SK-N-SH (cell line): ENCODE results near the gene TARDBP. TPM values are rescaled to one million over a fixed set of nuclear protein-coding genes. Genes with fewer than 3 reads are reported as not detected.

ENCODE experiments used
- CTCF ChIA-PET: fragments of 300-600, 350-600 bp; formaldehyde crosslinking; extraction: SDS; loops from one replicate; lab custom pipeline; 2021; lab: Yijun Ruan, JAX
- POLR2A ChIA-PET: fragments of 350-600 bp; sonication (Branson Sonifier 250); formaldehyde crosslinking; extraction: SDS; loops from one replicate; lab custom pipeline; 2020; ENCODE audit warnings: antibody characterized with exemption, inconsistent platforms; lab: Yijun Ruan, JAX
- DNase-seq: peaks from one replicate; pipeline ENCODE4 v3.0.0; 2012
- H2AFZ ChIP-seq: fragments of 200-600 bp; sonication (generic); 2 replicates; pipeline ENCODE4 v1.8.1; 2016; ENCODE audit warnings: antibody characterized with exemption, mild to moderate bottlenecking, low read depth
- H3F3A ChIP-seq: fragments of 200-600 bp; sonication (generic); replicated peaks from 2 replicates; pipeline ENCODE3; 2016; ENCODE audit warnings: antibody characterized with exemption, mild to moderate bottlenecking; ENCODE audit not compliant: insufficient read depth
- H3K27ac ChIP-seq, 2 experiments: fragments of 200-500 bp in 1 of 2; fragments of 200-600 bp in 1 of 2; sonication (Bioruptor generic) in 1 of 2; sonication (generic), shearing (Covaris generic) in 1 of 2; 2 replicates each; pipeline versions ENCODE4 v1.5.1 to v1.6.1; 2014 to 2016; ENCODE audit warnings: low read depth in 2 of 2, inconsistent platforms in 1 of 2, low read length in 1 of 2, mild to moderate bottlenecking in 1 of 2, mixed read lengths in 1 of 2
- H3K27me3 ChIP-seq: fragments of 200-600 bp; sonication (generic), shearing (Covaris generic); 2 replicates; pipeline ENCODE4 v1.6.1; 2016; ENCODE audit warnings: mixed run types; ENCODE audit not compliant: insufficient read depth
- H3K36me3 ChIP-seq, 2 experiments: fragments of 200-500 bp in 1 of 2; fragments of 200-600 bp in 1 of 2; sonication (Bioruptor generic) in 1 of 2; sonication (generic) in 1 of 2; replicated peaks in 1 of 2; 2 replicates each; pipeline versions ENCODE3 to v1.5.1; 2014 to 2016; ENCODE audit warnings: low read length in 1 of 2, mild to moderate bottlenecking in 1 of 2; ENCODE audit not compliant: insufficient read depth in 2 of 2, control insufficient read depth in 1 of 2
- H3K4me1 ChIP-seq, 2 experiments: fragments of 200-500 bp in 1 of 2; fragments of 200-600 bp in 1 of 2; sonication (Bioruptor generic) in 1 of 2; sonication (generic), shearing (Covaris generic) in 1 of 2; 2 replicates each; pipeline versions ENCODE4 v1.5.1 to v1.6.1; 2014 to 2016; ENCODE audit warnings: low read depth in 1 of 2, low read length in 1 of 2, mixed run types in 1 of 2; ENCODE audit not compliant: insufficient read depth in 2 of 2, control insufficient read depth in 1 of 2
- H3K4me2 ChIP-seq: fragments of 200-600 bp; sonication (generic), shearing (Covaris generic); 2 replicates; pipeline ENCODE4 v1.6.1; 2017; ENCODE audit warnings: mixed run types
- H3K4me3 ChIP-seq, 2 experiments: fragments of 200-500 bp in 1 of 2; fragments of 200-600 bp in 1 of 2; sonication (Bioruptor generic) in 1 of 2; sonication (generic), shearing (Covaris generic) in 1 of 2; 2 replicates each; pipeline versions ENCODE4 v1.5.1 to v1.8.1; 2014 to 2016; ENCODE audit warnings: low read depth in 2 of 2, inconsistent platforms in 1 of 2, low read length in 1 of 2, mild to moderate bottlenecking in 1 of 2, mixed read lengths in 1 of 2, moderate library complexity in 1 of 2
- H3K79me2 ChIP-seq: fragments of 200-600 bp; sonication (generic); 2 replicates; pipeline ENCODE4 v1.8.1; 2017; ENCODE audit warnings: mild to moderate bottlenecking; ENCODE audit not compliant: insufficient read depth
- H3K9ac ChIP-seq: fragments of 200-600 bp; sonication (generic); 2 replicates; pipeline ENCODE4 v1.6.1; 2017; ENCODE audit warnings: mixed run types
- H3K9me2 ChIP-seq: fragments of 200-600 bp; sonication (generic); 2 replicates; pipeline ENCODE4 v1.6.1; 2017; ENCODE audit warnings: mixed run types
- H3K9me3 ChIP-seq: fragments of 200-600 bp; sonication (generic); 2 replicates; pipeline ENCODE4 v1.6.1; 2017; ENCODE audit warnings: mixed run types, mild to moderate bottlenecking, moderate library complexity
- H4K20me1 ChIP-seq: fragments of 200-600 bp; sonication (generic); 2 replicates; pipeline ENCODE4 v1.6.1; 2017; ENCODE audit warnings: mild to moderate bottlenecking, mixed run types; ENCODE audit not compliant: insufficient read depth
- CHD2 ChIP-seq: fragments of 150-350 bp; IDR thresholded peaks from 2 replicates; pipeline ENCODE4 v1.6.1; 2018; ENCODE audit warnings: low read length; ENCODE audit not compliant: partially characterized antibody
- CTCF ChIP-seq: fragments of 200-600 bp; sonication (generic); IDR thresholded peaks from 2 replicates; pipeline ENCODE4 v1.6.1; 2017; ENCODE audit warnings: antibody characterized with exemption, mild to moderate bottlenecking, moderate library complexity
- ELF1 ChIP-seq: IDR thresholded peaks from 2 replicates; pipeline ENCODE4 v1.4.0; 2012
- EP300 ChIP-seq, 2 experiments: IDR thresholded peaks; 2 replicates each; pipeline versions ENCODE4 v1.4.0 to v1.6.1; 2012; ENCODE audit warnings: borderline replicate concordance in 1 of 2, low read depth in 1 of 2, low read length in 1 of 2
- EZH2phosphoT487 ChIP-seq: fragments of 200-600 bp; sonication (generic); IDR thresholded peaks from 2 replicates; pipeline ENCODE4 v1.6.1; 2017; ENCODE audit warnings: low read depth, mixed run types, mild to moderate bottlenecking, antibody characterized with exemption, moderate library complexity, borderline replicate concordance
- GATA2 ChIP-seq: sonication (generic); formaldehyde crosslinking; IDR thresholded peaks from 2 replicates; pipeline ENCODE4 v1.5.0; 2020; ENCODE audit warnings: mild to moderate bottlenecking, missing genetic modification reagents
- MAX ChIP-seq: IDR thresholded peaks from 2 replicates; pipeline ENCODE4 v1.4.0; 2012; ENCODE audit warnings: low read depth
- MXI1 ChIP-seq: IDR thresholded peaks from 2 replicates; pipeline ENCODE4 v1.6.1; 2012; ENCODE audit warnings: mild to moderate bottlenecking, low read depth, low read length, improper control_type of control experiment
- PBX3 ChIP-seq: IDR thresholded peaks from 2 replicates; pipeline ENCODE4; 2012
- REST ChIP-seq: IDR thresholded peaks from 2 replicates; pipeline ENCODE4 v1.6.1; 2012; ENCODE audit warnings: mild to moderate bottlenecking, low read depth, low read length, moderate library complexity
- RFX5 ChIP-seq: IDR thresholded peaks from 2 replicates; pipeline ENCODE4 v1.6.1; 2012; ENCODE audit warnings: mild to moderate bottlenecking, improper control_type of control experiment, low read length
- SIN3A ChIP-seq: IDR thresholded peaks from 2 replicates; pipeline ENCODE4 v1.6.1; 2012; ENCODE audit warnings: low read depth, mild to moderate bottlenecking, low read length, moderate library complexity, borderline replicate concordance
- TEAD4 ChIP-seq: IDR thresholded peaks from 2 replicates; pipeline ENCODE4 v1.4.0; 2012; ENCODE audit warnings: mild to moderate bottlenecking, borderline replicate concordance; ENCODE audit not compliant: insufficient read depth
- USF2 ChIP-seq: fragments of 150-350 bp; IDR thresholded peaks from 2 replicates; pipeline ENCODE4 v1.6.1; 2017; ENCODE audit warnings: antibody characterized with exemption, low read length, low read depth, borderline replicate concordance
- ZBTB33 ChIP-seq: IDR thresholded peaks from 2 replicates; pipeline ENCODE4 v1.4.0; 2012; ENCODE audit warnings: low read depth, borderline replicate concordance
- WGBS: methylation state at CpG from one replicate; pipeline ENCODE4 v1.1.6; 2017; ENCODE audit warnings: low lambda C conversion rate; 5-methylcytosine and 5-hydroxymethylcytosine counted together
- polyA plus RNA-seq, 3 experiments: library from polyadenylated mRNA; depleted of rRNA; stranded (reverse); fragments of >200 nt; gene quantifications; 2 replicates each; pipeline ENCODE4 v1.2.3, GENCODE V29; 2012

Gene TARDBP
- polyA plus RNA-seq, 1 of the 3 experiments (the other 2 are of a cell fraction) = 207 TPM

- H3K79me2 ChIP-seq = peaks cover 31% of the 10 kb centered on the region
- TF ChIP-seq SIN3A = peak; percentile 20; the same call in 1 of the 2 replicates
- no peak for TF ChIP-seq ZBTB33
- no peak for TF ChIP-seq EP300 (IDR thresholded peaks at IDR 0.05; ENCODE audit: borderline replicate concordance in 1 of 2, low read depth in 1 of 2, low read length in 1 of 2)
- TF ChIP-seq ELF1 = no peak
- peak; percentile 89 for TF ChIP-seq MXI1
- no peak for TF ChIP-seq PBX3
- no peak for TF ChIP-seq CHD2
- no peak for TF ChIP-seq TEAD4
- no peak for TF ChIP-seq USF2
- no peak for TF ChIP-seq RFX5
- TF ChIP-seq GATA2 (CRISPR knock-in tag) = no peak
- TF ChIP-seq EZH2phosphoT487 = no peak
- TF ChIP-seq REST = no peak
- no peak for TF ChIP-seq CTCF
- TF ChIP-seq MAX = peak; percentile 70
- H3K9me3 ChIP-seq = no peaks in the 10 kb centered on the region
- H3K27me3 ChIP-seq = no peaks in the 10 kb centered on the region
- peaks cover 10% of the 10 kb centered on the region for H3F3A ChIP-seq
- peaks cover 5 to 13% of the 10 kb centered on the region in 2 experiments; a peak in 3 of 4 replicates for H3K4me1 ChIP-seq
- H3K27ac ChIP-seq = peak overlapping the region in 1 of 2 experiments; percentile 59; a peak in 1 of 4 replicates
- under 1% methylated on average over 16 of the region's 72 CpGs for WGBS
- H3K9ac ChIP-seq = peak overlapping the region; percentile 73
- H3K4me2 ChIP-seq = peak overlapping the region; percentile 99
- POLR2A ChIA-PET = interaction anchor here (0.8 to 1.5 kb wide), 3 partner anchors 22 to 115 kb away, joined by 3 to 4 read pairs (median 3); partner anchors contain the start of gene EXOSC10
- peak overlapping the region; percentile 86 to 87 for H3K4me3 ChIP-seq
- H2AFZ ChIP-seq = no peak overlapping the region
- DNase-seq = peak; percentile 78
- CTCF ChIA-PET = interaction anchor here (0.8 to 5.3 kb wide), 4 partner anchors 11 to 22 kb away, joined by 3 to 49 read pairs (median 19); no protein-coding TSS in a partner anchor
- peaks cover 2% of the 10 kb centered on the region; the same call in 1 of the 2 replicates for H4K20me1 ChIP-seq
- H3K36me3 ChIP-seq = peaks cover 7 to 16% of the 10 kb centered on the region in 2 experiments
- no peaks in the 10 kb centered on the region for H3K9me2 ChIP-seq
Measured at GRCh38 chr1:11059155-11059967, 46.9 kb downstream of the TARDBP start.
